WI38 (cell line): ENCODE data around the gene GLUD1.

Experiments used
- H3K4me3 ChIP-seq: 2 replicates; pipeline ENCODE4 v1.5.1; 2011; ENCODE audit warnings: low read depth, mild to moderate bottlenecking, control low read depth, low read length
- TF ChIP-seq, protein P1 (sequence below): IDR thresholded peaks from 2 replicates; pipeline ENCODE4 v1.5.1; 2012; ENCODE audit warnings: low read depth, mild to moderate bottlenecking, control low read depth, low read length

Gene GLUD1

DNA sequence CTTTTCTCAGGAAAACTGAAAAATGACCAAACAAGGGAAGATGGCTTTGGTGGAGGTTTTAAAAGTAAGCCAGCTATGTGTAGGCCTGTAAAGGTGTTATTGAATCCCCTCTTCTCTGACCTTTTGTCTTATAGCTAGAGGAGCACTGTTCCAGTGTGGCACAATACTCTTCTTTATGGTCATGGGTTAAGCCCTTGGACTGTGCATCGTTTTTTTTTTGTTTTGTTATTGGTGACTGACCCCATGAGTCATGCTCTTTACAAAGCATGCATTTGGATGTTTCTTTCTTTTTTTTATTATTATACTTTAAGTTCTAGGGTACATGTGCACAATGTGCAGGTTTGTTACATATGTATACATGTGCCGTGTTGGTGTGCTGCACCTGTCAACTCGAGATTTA is 94.2 kb downstream of the GLUD1 start:
- TF ChIP-seq, protein P1, sequence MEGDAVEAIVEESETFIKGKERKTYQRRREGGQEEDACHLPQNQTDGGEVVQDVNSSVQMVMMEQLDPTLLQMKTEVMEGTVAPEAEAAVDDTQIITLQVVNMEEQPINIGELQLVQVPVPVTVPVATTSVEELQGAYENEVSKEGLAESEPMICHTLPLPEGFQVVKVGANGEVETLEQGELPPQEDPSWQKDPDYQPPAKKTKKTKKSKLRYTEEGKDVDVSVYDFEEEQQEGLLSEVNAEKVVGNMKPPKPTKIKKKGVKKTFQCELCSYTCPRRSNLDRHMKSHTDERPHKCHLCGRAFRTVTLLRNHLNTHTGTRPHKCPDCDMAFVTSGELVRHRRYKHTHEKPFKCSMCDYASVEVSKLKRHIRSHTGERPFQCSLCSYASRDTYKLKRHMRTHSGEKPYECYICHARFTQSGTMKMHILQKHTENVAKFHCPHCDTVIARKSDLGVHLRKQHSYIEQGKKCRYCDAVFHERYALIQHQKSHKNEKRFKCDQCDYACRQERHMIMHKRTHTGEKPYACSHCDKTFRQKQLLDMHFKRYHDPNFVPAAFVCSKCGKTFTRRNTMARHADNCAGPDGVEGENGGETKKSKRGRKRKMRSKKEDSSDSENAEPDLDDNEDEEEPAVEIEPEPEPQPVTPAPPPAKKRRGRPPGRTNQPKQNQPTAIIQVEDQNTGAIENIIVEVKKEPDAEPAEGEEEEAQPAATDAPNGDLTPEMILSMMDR, result no peak
- no peak overlapping the region for H3K4me3 ChIP-seq
